GM23248 (cell line): Measurements from ENCODE around the gene SPACA9. TPM values are rescaled to one million over a fixed set of nuclear protein-coding genes. Genes with fewer than 3 reads are reported as not detected.
A peak's percentile ranks its signal among the peaks of the same experiment; 100 is the strongest.

Experiments used
- DNase-seq: peaks from one replicate; pipeline ENCODE4 v3.0.0-alpha.2; 2015
- H2AFZ ChIP-seq: fragments of 200-600 bp; sonication (generic); 2 replicates; pipeline ENCODE4 v1.6.1; 2016; ENCODE audit warnings: antibody characterized with exemption
- H3F3A ChIP-seq: fragments of 200-600 bp; sonication (generic); 2 replicates; pipeline ENCODE4 v1.6.1; 2016; ENCODE audit warnings: mild to moderate bottlenecking, antibody characterized with exemption, mixed run types; ENCODE audit not compliant: insufficient read depth
- H3K27ac ChIP-seq: fragments of 200-600 bp; sonication (generic); 2 replicates; pipeline ENCODE4 v1.5.1; 2016; ENCODE audit warnings: mild to moderate bottlenecking
- H3K27me3 ChIP-seq: fragments of 200-600 bp; sonication (generic); replicated peaks from 2 replicates; pipeline ENCODE4 v1.6.1; 2016; ENCODE audit warnings: mild to moderate bottlenecking; ENCODE audit not compliant: insufficient read depth
- H3K36me3 ChIP-seq: fragments of 200-600 bp; sonication (generic); 2 replicates; pipeline ENCODE4 v1.6.1; 2016; ENCODE audit warnings: low read depth, mild to moderate bottlenecking
- H3K4me1 ChIP-seq: fragments of 200-600 bp; sonication (generic); 2 replicates; pipeline ENCODE4 v1.6.1; 2016; ENCODE audit warnings: mild to moderate bottlenecking; ENCODE audit not compliant: insufficient read depth
- H3K4me2 ChIP-seq: fragments of 200-600 bp; sonication (generic); one replicate; pipeline ENCODE4 v1.6.1; 2016; ENCODE audit warnings: mild to moderate bottlenecking; ENCODE audit not compliant: unreplicated experiment
- H3K4me3 ChIP-seq: fragments of 200-600 bp; sonication (generic); 2 replicates; pipeline ENCODE4 v1.5.1; 2016; ENCODE audit warnings: mild to moderate bottlenecking
- H3K79me2 ChIP-seq: fragments of 200-600 bp; sonication (generic); 2 replicates; pipeline ENCODE4 v1.6.1; 2016; ENCODE audit warnings: mild to moderate bottlenecking; ENCODE audit not compliant: insufficient read depth
- H3K9ac ChIP-seq: fragments of 200-600 bp; sonication (generic); 2 replicates; pipeline ENCODE4 v1.6.1; 2016; ENCODE audit warnings: mild to moderate bottlenecking
- H3K9me2 ChIP-seq: fragments of 200-600 bp; sonication (generic); 2 replicates; pipeline ENCODE4 v1.6.1; 2016; ENCODE audit warnings: mixed run types, mild to moderate bottlenecking, moderate library complexity; ENCODE audit not compliant: insufficient read depth
- H3K9me3 ChIP-seq: fragments of 200-600 bp; sonication (generic); one replicate; pipeline ENCODE4 v1.6.1; 2017; ENCODE audit warnings: low read depth
- H4K20me1 ChIP-seq: fragments of 200-600 bp; sonication (generic); 2 replicates; pipeline ENCODE4 v1.6.0; 2016; ENCODE audit not compliant: insufficient read depth
- EZH2 ChIP-seq: fragments of 200-600 bp; sonication (generic); IDR thresholded peaks from 2 replicates; pipeline ENCODE4 v1.6.1; 2018; ENCODE audit warnings: antibody characterized with exemption, mild to moderate bottlenecking; ENCODE audit not compliant: insufficient read depth, poor library complexity, severe bottlenecking
- EZH2phosphoT487 ChIP-seq: fragments of 200-600 bp; sonication (generic); IDR thresholded peaks from 2 replicates; pipeline ENCODE4 v1.6.1; 2018; ENCODE audit warnings: antibody characterized with exemption, moderate library complexity, mild to moderate bottlenecking, low read depth; ENCODE audit not compliant: insufficient read depth
- WGBS, 2 experiments: methylation state at CpG; one replicate each; pipeline ENCODE4 v1.1.6; 2015 to 2017; ENCODE audit warnings: low lambda C conversion rate in 2 of 2, low coverage in 1 of 2; ENCODE audit errors: missing lambda C conversion rate in 2 of 2; 5-methylcytosine and 5-hydroxymethylcytosine counted together
- in situ Hi-C: fragments of 300-500 bp; cut with MboI; formaldehyde crosslinking; loops from 2 replicates; pipeline ENCODE4 v1.15.0; 2020
- polyA plus RNA-seq: library from polyadenylated mRNA; unstranded; fragments of >200 nt; fragmentation: Nextera tagmentation; extraction: Ambion mirVana; gene quantifications from 2 replicates; pipeline ENCODE4 v1.2.1, GENCODE V29; 2016
- total RNA-seq: library from RNA; depleted of rRNA; stranded (reverse); fragments of >200 nt; shearing (Covaris generic); gene quantifications from 2 replicates; pipeline ENCODE4 v1.2.3, GENCODE V29; 2014; rRNA removed

The SPACA9 gene
- total RNA-seq = 2.3 and 6.2 TPM in 2 replicates
- polyA plus RNA-seq = 9.8 and 10.4 TPM in 2 replicates

GRCh38 chr9:132878695-132879456, at the start of gene SPACA9:
Gene SPACA9, plus strand, starts transcription at chr9:132878898. Its CDS starts 5,050 bp downstream, at chr9:132883948.
- 7 to 11% methylated on average over 28 to 42 of the region's 42 CpGs for WGBS, 2 experiments
- Histone ChIP-seq H3K9me3 (no peaks in the 10 kb centered on the region), H3K27ac (peak within 1 kb of the TSS; percentile 67), H2AFZ (peak within 1 kb of the TSS; percentile 94), H3K79me2 (no peaks in the 10 kb centered on the region), H3K4me1 (no peaks in the 10 kb centered on the region), H3K4me2 (peak within 1 kb of the TSS; percentile 91), H3F3A (peaks cover 12% of the 10 kb centered on the region; the same call in 1 of the 2 replicates), H3K9ac (peak within 1 kb of the TSS; percentile 98), H3K9me2 (no peaks in the 10 kb centered on the region), H3K4me3 (peak within 1 kb of the TSS; percentile 97), H4K20me1 (no peaks in the 10 kb centered on the region), H3K27me3 (no peaks in the 10 kb centered on the region), H3K36me3 (no peaks in the 10 kb centered on the region)
- peak; percentile 87 for DNase-seq
- in situ Hi-C loops = no loop called here
- TF ChIP-seq EZH2 (no peak), EZH2phosphoT487 (no peak)

GRCh38 chr9:132832171-132832881, 46.4 kb upstream of the SPACA9 start:
- in situ Hi-C loops = no loop called here

GRCh38 chr9:132833550-132834121, 45.1 kb upstream of the SPACA9 start:
- Histone ChIP-seq H3K9ac (no peak overlapping the region), H3K27ac (no peak overlapping the region), H3K36me3 (no peaks in the 10 kb centered on the region), H3K4me3 (no peak overlapping the region), H3K4me2 (no peak overlapping the region), H3K79me2 (no peaks in the 10 kb centered on the region), H2AFZ (no peak overlapping the region), H3K4me1 (no peaks in the 10 kb centered on the region), H3K27me3 (peaks cover 37% of the 10 kb centered on the region; the same call in 1 of the 2 replicates), H3K9me2 (no peaks in the 10 kb centered on the region), H3K9me3 (no peaks in the 10 kb centered on the region), H4K20me1 (no peaks in the 10 kb centered on the region), H3F3A (no peaks in the 10 kb centered on the region)
- peak; percentile 9 for DNase-seq
- TF ChIP-seq EZH2 (no peak), EZH2phosphoT487 (no peak)
- WGBS, 2 experiments = 13 to 15% methylated on average over 24 of the region's 24 CpGs
- in situ Hi-C loops = no loop called here

More at GRCh38 chr9:132832171-132832881, 46.4 kb upstream of the SPACA9 start:
- H3K9me2 ChIP-seq = no peaks in the 10 kb centered on the region
- no peaks in the 10 kb centered on the region for H3K36me3 ChIP-seq
- no peak overlapping the region for H3K27ac ChIP-seq
- no peaks in the 10 kb centered on the region for H3F3A ChIP-seq
- peaks cover 37% of the 10 kb centered on the region; the same call in 1 of the 2 replicates for H3K27me3 ChIP-seq
- no peaks in the 10 kb centered on the region for H3K79me2 ChIP-seq
- H3K4me2 ChIP-seq = no peak overlapping the region
- no peak overlapping the region for H3K9ac ChIP-seq
- WGBS, 2 experiments = 69 to 71% methylated on average over 9 of the region's 9 CpGs
- TF ChIP-seq EZH2 (no peak), EZH2phosphoT487 (no peak)
- no peak overlapping the region for H3K4me3 ChIP-seq
- DNase-seq = no peak
- no peaks in the 10 kb centered on the region for H4K20me1 ChIP-seq
- H3K4me1 ChIP-seq = no peaks in the 10 kb centered on the region
- H3K9me3 ChIP-seq = no peaks in the 10 kb centered on the region
- no peak overlapping the region for H2AFZ ChIP-seq

- Histone ChIP-seq H3K4me3 (no peak overlapping the region), H2AFZ (no peak overlapping the region), H3K9me2 (no peaks in the 10 kb centered on the region), H3K4me2 (no peak overlapping the region), H3K36me3 (no peaks in the 10 kb centered on the region), H3K9me3 (no peaks in the 10 kb centered on the region), H3K9ac (no peak overlapping the region), H3K27ac (no peak overlapping the region), H3K79me2 (no peaks in the 10 kb centered on the region), H4K20me1 (no peaks in the 10 kb centered on the region), H3K27me3 (peaks cover 34% of the 10 kb centered on the region; the same call in 1 of the 2 replicates), H3K4me1 (no peaks in the 10 kb centered on the region), H3F3A (no peaks in the 10 kb centered on the region)
- WGBS, 2 experiments = 59 to 64% methylated on average over 7 of the region's 7 CpGs
- in situ Hi-C loops = no loop called here
- DNase-seq = no peak
- TF ChIP-seq EZH2 (no peak), EZH2phosphoT487 (no peak)
Measured at GRCh38 chr9:132834343-132834742, 44.4 kb upstream of the SPACA9 start.
